GM19351 (cell line): ENCODE results near the gene ALDH16A1.

ENCODE experiments used
- ATAC-seq: cut with Tn5 transposase; IDR thresholded peaks from one replicate; pipeline ENCODE4 v1.9.1; 2021; ENCODE audit warnings: mild to moderate bottlenecking, moderate library complexity; ENCODE audit not compliant: unreplicated experiment

The ALDH16A1 gene

DNA sequence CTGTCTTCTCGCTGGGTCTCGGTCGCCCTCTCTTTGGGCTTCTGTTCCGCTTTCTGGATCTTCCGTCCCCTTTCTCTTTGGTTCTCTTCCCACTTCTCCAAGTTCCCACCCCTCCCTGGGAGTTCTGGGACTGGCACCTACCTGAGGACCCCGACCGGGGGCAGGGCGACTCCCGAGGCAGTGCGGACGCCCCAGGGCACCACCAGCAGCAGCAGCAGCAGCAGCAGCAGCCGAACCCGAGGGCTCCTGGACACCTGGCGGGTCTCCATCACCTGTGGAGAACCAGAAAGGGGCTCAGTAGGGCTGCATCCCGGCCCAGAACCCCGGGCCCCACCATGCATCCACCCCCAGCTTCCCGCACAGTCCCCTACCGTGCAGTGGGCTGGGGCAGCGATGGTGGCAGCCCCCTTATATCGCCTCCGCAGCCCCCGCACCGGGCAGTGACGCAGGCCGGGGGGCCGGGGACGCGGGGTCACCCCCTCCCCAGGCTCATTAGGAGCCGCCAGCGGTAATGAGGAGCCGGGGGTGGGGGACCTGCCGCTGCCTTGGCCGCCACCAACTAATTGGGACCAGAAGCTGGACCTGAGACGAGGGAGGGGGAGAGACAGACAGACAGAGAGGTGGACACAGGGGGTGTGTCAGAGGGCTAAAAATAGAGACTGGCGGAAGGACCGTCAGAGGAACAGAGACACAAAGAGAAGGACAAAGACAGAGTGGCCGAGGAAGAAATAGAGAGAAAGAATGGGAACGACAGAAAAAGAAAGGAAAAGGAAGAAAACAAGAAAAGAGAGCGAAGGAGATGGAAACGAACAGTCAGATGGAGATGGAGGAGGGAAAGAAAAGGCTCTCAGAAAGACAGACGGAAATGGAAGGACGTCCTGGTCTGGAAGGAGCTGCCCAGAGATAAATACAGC is 29.7 kb upstream of the ALDH16A1 start, which contains the start of gene PTH2:
TSS of gene PTH2 (minus strand) at position 371 of the 914 bp plus-strand sequence. CDS start at position 269, 102 bp downstream.
- ATAC-seq, result no peak

DNA sequence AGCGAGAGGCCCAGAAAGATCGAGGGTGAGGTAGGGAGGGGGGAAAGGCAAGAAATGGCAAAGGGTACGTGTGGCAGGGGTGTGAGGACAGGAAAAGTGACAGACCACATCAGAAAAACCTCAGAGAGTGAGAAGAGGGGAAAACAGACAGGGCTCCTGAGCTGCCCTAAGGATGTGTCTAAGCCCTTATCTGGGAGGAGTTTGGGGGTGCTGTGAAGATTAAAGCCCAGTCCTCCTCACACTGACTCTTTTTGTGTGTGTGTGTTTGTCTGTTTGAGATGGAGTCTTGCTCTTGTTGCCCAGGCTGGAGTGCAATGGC is 29.1 kb upstream of the ALDH16A1 start:
- ATAC-seq, result no peak

DNA sequence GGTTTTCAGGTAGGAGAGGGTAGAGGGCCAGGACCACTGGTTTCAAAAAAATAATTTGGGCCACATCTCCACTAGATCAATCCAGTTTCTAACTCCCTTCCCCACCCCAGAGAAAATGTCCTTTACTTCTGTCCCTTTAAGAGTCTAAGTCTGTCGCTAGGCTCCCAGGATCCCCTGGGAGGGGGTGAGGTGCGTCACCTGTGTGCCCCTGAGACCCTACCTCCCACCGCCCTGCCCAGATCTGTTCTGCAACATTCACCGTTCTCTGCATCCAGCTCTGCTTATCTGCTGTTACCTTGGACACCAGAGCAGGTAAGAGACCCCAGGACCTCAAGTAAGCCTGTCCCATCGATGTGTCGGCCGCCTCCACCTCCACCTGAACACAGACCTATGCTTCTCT is 27.8 kb upstream of the ALDH16A1 start, which contains the start of gene GFY:
TSS of gene GFY (plus strand) at position 211 of the 400 bp plus-strand sequence. CDS start 1,043 bp downstream, outside the sequence.
- ATAC-seq, result no peak

DNA sequence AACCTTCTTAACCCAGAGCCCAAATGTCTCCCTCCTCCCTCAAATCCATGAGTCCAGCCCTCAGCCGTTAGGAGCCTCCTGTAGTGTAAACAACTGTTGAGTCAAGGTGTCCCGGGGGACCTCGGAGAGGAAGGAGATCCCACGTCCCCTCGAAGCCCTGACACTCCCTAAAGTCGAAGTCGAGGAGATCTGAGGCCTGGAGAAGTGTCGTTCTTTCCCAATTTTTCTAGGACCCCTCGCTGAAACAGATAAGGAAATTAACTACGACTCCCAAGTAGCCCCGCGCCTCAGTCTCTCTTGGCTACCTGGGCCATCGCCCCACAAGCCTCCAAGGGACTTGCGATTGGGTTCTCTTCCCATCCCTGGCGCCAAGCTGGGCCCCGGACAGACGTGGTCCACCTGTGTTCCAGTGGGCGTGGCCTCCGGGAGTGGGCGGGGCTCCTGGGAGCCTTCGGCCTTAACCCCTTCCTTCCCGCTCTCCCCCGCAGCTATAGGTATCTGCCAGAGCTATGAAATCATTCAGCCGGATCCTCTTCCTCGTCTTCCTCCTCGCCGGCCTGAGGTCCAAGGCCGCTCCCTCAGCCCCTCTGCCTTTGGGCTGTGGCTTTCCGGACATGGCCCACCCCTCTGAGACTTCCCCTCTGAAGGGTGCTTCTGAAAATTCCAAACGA is 27.0 kb upstream of the ALDH16A1 start:
- ATAC-seq, result no peak

DNA sequence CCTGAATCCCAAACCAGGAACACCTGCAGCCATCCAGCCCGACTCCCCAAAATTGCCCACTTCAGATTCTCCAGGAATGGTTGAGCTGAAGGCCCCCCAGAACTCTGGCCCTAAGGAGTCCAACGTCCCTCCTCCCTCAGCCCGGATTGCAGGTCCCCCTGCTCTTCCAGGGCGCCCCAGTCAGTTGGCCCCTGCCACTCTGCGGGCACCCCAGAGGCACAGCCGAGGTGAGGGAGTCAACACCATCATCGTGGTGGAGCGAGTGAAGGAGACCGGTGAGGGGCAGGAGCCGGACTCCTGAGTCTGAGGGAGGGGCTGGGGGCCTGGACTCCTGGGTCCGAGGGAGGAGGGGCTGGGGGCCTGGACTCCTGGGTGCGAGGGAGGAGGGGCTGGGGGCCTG is 25.7 kb upstream of the ALDH16A1 start:
- ATAC-seq, result no peak

DNA sequence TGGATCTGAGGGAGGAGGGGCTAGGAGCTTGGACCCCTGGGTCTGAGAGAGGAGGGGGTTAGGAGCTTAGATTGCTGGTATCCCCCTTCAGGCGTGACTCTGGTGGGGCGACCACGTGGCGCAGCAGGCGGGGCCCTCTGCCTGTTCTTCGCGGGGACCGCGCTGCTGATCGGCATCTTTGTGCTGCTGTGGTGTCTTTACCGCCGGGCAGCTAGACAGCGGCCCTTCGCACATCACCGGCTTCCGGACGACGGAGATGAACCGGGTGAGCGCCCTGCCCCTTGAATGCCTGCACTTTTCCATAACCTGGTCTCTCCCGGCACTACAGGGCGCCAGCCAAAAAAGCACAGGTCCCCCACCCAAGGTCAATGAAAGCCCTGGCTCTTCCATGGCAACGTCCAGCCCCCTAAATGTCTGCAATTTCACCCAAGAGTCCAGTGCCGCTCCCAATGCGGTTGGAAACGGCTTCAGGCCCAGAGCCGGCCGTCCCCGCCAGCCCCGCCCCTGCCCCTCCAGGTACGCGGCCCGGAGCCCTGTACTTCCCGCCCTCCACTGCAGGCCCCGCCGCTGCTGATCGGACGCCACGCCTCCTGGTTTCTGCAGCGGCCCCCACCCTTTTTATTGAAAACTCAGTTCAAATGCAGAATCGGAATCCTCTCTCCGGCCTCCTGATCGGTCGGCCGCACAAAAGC is 25.0 kb upstream of the ALDH16A1 start:
- ATAC-seq, result no peak

DNA sequence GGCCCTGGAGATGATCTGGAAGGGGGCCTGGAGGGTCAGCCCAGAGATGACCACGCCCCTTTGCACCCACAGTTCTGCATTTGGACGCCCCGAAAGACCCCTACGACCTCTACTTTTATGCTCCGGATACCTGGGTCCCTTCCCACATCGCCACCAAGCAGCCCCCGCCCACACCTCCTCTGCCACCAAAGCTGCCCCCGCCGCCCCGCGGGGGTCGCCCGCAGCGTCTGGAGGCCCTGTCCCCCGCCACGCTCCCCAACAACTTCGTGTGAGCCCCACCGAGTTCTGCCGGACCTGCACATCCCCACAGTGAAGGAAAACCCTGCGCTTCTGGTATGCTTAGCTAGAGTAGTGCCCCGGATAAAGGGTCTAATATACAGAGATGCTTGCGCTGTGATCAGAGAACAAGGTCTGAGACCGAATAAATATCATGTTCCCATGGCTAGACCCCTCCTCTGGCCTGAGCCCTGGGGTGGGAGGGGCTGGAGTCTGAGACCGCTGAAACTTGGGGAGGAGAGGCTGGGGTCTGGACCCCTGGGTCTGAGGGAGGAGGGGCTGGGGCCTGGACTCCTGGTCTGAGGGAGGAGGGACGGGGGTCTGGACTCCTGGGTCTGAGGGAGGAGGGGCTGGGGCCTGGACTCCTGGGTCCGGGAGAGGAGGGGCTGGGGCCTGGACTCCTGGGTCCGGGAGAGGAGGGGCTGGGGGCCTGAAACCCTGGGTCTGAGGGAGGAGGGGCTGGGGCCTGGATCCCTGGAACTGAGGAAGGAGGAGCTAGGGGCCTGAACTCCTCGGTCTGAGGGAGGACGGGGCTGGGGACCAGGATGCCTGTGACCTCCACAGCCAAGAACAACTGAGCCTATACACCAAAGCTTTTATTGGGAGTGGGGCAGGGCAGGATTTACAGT is 24.2 kb upstream of the ALDH16A1 start:
- ATAC-seq, result no peak

DNA sequence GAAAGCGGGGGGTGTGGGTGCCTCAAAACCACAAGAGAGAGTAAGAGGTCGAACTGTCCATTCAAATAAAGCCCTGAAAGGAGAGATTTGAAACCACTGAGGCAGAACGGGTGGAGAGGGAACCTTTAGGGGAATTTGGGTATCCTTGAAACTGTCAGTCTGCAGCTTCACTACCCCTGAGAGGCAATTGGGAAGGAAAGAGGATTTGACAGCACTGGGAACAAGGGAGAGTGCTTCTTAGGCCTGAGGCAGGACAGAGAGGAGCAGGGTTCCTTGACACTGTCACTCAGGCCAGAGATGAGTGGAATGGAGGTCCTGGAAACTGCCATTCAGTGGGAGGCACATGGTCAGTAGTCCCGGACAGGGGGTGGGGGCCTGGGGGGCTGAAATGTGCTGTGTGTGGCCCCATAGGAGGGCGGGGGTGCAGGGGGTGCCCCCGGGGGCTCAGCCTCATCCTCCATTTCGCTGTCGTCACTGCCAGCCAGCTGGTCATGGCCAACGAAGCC is 22.8 kb upstream of the ALDH16A1 start:
- no peak for ATAC-seq

DNA sequence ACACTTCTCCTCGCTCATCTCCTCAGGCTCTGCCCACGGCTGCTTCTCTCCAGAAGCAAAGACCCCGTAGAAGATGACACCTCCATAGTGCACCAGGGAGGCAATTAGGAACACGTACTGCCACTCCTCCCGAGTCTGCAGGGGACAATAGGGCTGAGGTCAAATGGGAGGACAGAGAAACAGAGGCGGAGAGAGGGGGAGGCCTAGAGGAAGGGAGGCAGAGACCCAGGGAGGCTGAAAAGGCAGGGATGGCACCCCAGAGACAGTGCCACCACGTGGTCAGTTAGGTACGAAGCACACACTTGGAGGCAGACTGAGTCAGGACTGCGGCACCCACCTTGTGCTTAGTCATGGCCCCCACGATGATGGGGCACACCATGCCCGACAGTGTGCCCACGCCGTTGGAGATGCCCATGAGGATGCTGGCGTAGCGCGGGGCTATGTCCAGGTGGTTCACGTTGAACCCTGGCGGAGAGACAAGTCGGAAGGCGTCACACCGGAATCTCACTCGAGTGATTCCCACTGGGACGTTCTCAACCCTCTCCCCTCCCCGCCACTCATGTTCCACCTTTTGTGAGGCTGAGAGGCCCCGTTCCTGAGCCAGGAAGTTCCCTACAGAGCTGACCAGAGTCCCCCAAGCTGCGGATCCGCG is 22.2 kb upstream of the ALDH16A1 start:
- no peak for ATAC-seq

DNA sequence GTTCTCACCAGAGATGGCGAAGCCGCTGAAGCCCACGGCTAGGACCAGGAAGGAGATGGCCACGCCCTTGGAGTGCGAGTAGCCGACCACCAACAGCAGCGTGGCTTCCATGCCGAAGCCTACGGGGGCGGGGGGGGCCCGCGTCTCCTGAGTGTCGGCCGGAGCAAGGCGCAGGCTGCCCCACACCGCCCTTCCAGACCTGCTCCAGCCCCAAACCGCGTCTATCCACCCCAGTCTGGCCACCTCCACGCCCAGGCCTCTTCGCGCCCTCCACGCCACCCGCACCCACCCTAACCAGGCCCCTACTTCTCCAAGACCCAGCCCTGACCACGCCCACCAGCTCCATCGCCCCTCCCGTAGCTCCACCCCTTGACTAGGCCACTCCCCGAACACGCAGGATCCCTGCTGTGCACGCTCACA is 21.7 kb upstream of the ALDH16A1 start:
- ATAC-seq, result no peak

DNA sequence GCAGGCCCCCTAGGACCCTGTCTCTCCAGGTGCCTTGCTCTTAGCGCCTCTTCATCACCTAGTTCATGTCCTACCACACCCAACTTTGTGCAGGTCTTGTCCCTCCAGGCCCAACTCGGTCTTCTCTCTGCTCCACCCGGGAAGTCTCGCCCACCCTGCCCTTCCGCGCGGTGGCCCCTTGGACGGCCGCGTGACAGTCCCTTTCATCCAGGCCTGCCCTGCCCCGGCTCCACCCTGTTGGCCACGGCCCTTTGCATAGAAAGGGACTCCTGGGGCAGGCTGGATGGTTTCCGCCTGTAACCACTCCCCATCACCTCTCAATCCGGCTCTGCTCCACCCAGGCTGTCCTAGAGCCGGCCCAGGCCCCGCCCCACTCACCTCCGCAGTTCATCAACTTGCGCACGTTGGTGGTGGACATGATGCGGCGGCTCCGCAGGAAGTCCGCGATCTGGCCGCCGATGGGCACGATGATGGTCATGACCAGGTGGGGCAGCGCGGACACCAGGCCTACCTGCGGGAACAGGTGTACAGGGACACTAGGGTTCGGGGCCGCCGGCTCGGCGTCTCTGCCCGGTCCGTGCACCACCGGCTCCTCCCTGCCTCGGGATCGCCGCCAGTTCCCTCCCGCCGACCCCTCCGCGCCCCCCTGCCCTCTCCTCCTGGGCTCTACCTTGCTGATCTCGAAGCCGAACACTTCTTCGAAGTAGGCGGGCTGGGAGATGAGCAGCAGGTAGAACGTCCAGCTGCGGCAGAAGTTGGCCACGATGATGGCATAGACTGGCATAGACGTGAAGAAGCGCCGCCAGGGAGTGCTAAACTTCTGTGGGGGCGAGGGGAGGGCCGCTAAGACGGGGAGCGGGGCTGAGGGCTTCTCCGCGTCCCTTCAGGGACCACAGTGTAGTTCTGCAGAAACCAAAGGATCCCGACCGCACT is 20.6 kb upstream of the ALDH16A1 start:
- ATAC-seq, result no peak

DNA sequence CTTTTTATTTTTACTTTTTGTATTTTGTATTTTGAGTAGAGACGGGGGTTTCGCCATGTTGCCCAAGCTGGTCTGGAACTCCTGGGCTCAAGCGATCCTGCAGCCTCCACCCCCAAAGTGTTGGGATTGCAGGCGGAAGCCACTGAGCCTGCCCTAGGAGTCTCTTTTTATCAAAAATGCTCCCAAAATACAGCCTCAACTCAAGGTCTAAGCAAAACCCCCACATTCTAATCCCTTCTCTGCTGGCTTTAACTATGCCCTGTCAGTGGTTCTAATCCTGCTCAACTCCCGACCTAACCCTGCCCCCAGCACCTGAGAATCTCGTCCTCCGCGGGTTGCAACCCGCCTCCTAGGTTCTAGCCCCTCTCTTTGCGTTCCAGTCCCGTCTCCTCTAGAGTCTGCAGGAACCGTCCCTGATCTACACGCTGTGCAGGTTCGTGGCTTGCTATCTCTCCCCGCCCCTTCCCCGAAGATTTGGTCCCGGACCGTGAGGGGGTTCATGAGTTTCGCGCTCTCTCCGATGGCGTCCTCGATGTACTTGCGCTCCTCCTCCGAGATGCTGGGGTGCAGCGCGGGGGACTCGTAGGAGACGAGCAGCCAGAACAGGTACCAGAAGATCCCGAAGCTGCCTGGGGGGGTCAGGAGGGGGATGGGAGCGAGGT is 19.7 kb upstream of the ALDH16A1 start:
- ATAC-seq, result no peak

DNA sequence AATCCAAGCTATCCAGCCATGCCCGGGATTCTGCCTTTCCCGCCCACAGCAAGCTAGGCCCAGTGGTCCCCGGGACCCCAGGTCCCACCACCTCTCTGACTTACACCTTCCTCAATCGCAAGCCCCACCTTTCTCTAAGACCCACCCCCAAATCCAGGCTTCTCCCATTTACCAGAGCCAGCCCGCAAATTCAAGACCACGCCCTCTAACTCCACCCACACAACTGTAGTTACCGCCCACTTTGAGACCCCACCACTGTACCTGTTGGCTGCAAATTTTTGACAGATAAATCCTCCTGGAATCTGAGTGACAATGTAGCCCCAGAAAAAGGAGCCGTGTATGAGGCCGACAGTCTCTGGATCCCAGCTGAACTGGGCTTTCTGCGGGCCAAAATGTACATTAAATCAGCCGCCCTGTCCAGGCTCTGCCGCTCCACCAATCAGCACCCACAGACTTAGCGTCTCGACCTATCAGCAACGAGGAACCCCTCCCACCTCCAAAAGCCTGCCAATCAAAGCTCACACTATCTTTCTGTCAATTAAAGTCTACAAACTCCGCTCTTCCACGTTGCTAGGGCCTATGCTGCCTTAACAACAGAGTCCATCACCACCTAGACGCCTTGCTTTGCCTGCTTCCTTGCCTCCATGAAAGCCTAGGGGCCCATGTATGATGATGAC is 18.0 kb upstream of the ALDH16A1 start:
- ATAC-seq, result no peak

DNA sequence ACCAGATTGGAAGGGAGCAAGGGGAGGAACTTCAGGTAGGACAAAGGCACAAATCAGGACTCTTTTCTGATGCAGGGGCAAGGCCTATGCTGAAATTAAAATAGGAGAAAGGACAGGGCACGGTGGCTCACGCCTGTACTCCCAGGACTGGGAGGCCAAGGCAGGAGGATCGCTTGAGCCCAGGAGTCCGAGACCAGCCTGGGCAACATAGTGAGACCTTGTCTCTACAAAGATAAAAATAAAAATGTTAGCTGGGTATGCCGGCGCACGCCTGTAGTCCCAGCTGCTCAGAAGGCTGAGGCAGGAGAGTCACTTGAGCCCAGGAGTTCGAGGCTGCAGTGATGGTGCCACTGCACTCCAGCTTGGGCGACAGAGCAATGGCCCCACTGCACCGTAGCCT is 17.4 kb upstream of the ALDH16A1 start:
- ATAC-seq, result no peak

DNA sequence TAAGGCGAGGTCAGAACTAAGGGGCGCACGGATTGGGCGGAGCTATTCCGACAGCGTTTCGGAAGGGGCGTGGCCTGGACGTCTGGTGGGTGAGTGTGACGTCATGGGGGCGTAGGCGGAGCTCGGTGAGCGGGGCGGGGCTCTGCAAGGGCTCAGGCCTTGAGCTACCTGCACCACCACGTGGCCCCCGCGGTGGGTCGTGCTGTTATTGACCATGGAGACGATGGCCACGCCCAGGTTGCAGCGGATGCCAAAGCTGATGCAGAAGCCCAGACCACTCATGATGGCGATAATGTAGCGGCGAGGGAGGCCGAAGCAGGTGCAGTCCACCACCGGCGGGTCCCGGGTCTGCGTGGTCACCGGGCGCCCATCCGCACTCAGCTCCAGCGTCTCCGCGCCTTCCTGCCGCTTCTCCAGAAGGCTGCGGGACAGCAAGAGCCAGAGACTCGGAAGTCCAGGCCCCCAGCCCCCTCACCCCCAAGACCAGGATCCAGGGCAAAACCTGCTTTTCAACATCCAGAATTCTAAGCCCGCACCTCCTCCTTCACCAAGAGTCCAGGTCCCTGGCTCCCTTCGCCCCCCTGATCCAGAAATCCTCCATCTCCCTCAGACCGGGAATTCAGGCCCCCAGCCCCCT is 16.5 kb upstream of the ALDH16A1 start:
- ATAC-seq, result no peak

DNA sequence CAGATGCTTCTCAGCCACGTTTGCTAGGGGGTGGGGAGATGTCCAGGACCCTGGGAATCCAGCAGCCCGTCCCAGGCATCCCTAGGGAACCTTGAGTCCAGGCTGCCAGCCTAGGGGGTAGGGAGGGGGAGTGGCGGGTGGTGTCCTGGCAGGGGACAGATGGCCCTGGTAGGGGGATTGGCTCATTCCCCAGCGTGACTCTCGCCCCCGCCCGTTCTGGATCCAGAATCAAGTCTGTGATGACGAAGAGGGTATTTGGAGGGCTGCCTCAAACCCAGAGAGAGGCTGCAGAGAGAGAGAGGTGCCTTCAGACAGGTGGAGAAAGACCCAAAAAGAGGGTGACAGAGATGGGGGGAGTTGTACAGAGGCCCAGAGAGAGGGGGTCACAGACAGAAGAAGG is 15.8 kb upstream of the ALDH16A1 start:
- no peak for ATAC-seq

DNA sequence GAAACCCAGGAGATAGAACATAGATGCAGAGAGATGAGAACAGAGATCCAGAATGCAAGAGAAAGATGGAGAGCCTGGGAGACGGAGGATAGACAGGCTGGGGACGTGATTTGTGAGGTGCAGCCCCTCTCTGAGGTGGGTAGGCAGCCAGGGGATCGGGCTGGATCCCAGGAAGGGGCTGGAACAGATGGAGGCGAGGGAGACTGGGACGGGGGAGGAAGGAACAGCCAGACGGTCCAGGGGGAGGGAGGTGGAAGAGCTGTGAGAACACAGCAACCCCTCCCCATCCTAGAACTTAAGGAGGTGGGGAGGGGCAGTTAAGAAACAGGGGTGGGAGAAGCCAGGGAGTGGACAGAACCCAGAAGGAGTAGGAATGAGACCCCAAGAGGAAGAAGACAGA is 14.8 kb upstream of the ALDH16A1 start:
- ATAC-seq, result no peak
